PC-9 (cell line): ENCODE measurements around the gene ARHGAP33.

ENCODE experiments used
- CTCF ChIP-seq: fragments of 200-600 bp; sonication (generic); conservative IDR thresholded peaks from 2 replicates; pipeline ENCODE4 v1.6.1; 2017; ENCODE audit warnings: mixed run types, antibody characterized with exemption, mild to moderate bottlenecking, moderate library complexity
- EZH2 ChIP-seq: fragments of 200-600 bp; sonication (generic); IDR thresholded peaks from 2 replicates; pipeline ENCODE4 v1.8.0; 2017; ENCODE audit warnings: antibody characterized with exemption, low read depth

- TF ChIP-seq CTCF, result no peak
- no peak for TF ChIP-seq EZH2
These were observed 41.9 kb upstream of the ARHGAP33 start for GRCh38 chr19:35733180-35734125.
